Fibroblast of villous mesenchyme (primary cell): ENCODE measurements around the gene LOXL3. TPM values are rescaled to one million over a fixed set of nuclear protein-coding genes. Genes with fewer than 3 reads are reported as not detected.

Source experiments
- DNase-seq: peaks from one replicate; pipeline ENCODE4 v3.0.0-alpha.2; 2010; ENCODE audit warnings: low read depth
- H3K4me3 ChIP-seq: 2 replicates; pipeline ENCODE4 v1.5.1; 2011; ENCODE audit warnings: low read depth, mild to moderate bottlenecking, low read length
- CTCF ChIP-seq: IDR thresholded peaks from 2 replicates; pipeline ENCODE4 v1.5.1; 2012; ENCODE audit warnings: low read depth, mild to moderate bottlenecking, low read length; ENCODE audit not compliant: insufficient read depth
- total RNA-seq: library from RNA; depleted of rRNA; stranded (reverse); fragments of >200 nt; gene quantifications from 2 replicates; pipeline ENCODE4 v1.2.3, GENCODE V29; 2012

LOXL3 gene
- total RNA-seq, 1 donor, result 9.9 TPM

GRCh38 chr2:74522516-74522915 lies 31.2 kb downstream of the LOXL3 start:
- no peak overlapping the region for H3K4me3 ChIP-seq

DNA sequence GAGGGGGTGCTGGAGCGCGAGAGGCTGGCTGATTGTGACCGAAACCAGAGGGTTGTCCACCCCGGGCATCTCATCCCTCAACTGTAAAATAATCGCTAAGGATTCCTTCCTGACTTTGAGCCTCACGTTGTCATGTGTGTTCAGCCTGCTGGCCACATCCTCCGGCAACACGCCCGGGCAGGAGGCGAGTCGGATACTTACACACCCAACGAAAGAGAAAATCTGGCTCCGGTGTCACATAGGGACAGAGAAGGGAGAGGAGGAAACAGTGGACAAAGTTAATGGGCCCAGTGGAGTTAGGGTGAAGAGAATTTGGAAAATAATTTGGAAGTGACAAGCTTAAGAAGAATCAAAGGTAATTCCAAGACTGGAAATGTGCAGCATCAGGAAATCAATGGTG lies 37.1 kb downstream of the LOXL3 start:
- no peak overlapping the region for H3K4me3 ChIP-seq
- TF ChIP-seq CTCF, result no peak
- no peak for DNase-seq

More at GRCh38 chr2:74522516-74522915, 31.2 kb downstream of the LOXL3 start:
- no peak for TF ChIP-seq CTCF
- DNase-seq, result no peak

DNA sequence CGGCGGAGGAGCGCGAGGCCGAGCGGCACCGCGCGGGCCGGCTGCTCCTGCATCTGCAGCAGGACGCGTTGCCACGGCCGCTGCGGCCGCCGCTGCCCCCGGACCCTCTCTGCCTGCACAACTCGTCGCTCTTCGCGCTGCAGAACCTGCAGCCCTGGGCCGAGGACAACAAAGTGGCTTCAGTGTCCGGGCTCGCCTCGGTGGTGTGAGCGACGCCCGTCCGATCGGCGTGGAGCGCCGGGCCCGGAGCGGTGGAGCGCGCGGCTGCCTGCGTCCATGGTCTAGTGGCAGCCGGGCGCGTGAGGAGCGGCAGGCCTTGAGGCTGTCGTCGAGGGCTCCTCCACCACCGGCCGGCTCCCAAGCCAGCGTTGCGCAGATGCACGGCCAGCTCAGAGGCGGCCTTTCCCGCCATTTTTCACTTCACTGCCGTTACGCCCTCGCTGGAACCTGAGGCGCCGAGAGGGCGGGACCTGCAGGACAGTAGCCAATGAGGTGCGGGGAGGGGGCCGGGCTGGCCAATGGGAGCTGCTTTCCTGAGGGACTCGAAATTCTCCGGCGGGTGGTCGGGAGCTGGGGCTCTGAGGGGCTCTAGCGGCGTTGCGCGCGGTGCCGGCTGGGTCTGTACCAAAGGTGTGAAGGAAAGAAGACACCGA lies 37.6 kb downstream of the LOXL3 start:
- TF ChIP-seq CTCF, result no peak
- peak; percentile 40 for DNase-seq
- no peak overlapping the region for H3K4me3 ChIP-seq

GRCh38 chr2:74515271-74515980 lies 38.3 kb downstream of the LOXL3 start:
- no peak for TF ChIP-seq CTCF
- no peak overlapping the region for H3K4me3 ChIP-seq
- DNase-seq, result no peak

DNA sequence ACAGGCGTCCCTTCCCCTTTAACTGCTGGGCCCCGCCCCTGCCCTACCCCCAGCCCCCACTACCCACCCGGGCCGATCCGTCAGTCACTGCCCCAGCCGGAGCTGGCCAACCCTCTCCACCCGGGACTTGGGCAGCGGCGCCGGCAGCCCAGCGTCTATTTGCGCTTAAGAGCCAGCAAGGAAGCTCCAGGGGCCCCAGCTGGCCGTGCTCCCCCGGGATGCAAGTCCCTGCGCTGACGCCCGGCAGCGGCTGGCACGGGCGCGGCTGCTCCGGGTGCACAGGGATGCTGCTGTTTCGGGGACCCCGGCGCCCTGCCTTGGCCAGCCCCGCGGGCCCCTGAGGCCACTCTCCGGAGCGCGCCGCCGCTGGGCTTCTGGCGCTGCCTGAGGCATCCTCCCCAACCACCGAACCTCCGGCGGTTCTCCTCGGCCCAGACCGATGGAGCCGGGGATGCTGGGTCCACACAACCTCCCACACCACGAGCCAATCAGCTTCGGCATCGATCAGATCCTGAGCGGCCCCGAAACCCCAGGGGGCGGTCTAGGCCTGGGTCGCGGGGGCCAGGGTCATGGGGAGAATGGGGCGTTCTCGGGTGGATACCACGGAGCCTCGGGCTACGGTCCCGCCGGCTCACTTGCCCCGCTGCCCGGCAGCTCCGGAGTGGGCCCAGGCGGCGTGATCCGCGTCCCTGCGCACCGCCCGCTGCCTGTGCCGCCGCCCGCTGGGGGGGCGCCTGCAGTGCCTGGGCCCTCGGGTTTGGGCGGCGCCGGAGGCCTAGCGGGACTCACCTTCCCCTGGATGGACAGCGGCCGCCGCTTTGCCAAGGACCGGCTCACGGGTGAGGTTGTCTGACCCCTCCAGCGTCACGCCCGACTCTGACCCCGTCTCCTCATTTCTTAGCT lies 39.1 kb downstream of the LOXL3 start, which contains the start of gene TLX2:
Gene TLX2, plus strand, starts transcription at position 83 of the 903 bp plus-strand sequence. Its CDS starts 357 bp downstream, at position 440.
- TF ChIP-seq CTCF, result no peak
- no peak for DNase-seq

DNA sequence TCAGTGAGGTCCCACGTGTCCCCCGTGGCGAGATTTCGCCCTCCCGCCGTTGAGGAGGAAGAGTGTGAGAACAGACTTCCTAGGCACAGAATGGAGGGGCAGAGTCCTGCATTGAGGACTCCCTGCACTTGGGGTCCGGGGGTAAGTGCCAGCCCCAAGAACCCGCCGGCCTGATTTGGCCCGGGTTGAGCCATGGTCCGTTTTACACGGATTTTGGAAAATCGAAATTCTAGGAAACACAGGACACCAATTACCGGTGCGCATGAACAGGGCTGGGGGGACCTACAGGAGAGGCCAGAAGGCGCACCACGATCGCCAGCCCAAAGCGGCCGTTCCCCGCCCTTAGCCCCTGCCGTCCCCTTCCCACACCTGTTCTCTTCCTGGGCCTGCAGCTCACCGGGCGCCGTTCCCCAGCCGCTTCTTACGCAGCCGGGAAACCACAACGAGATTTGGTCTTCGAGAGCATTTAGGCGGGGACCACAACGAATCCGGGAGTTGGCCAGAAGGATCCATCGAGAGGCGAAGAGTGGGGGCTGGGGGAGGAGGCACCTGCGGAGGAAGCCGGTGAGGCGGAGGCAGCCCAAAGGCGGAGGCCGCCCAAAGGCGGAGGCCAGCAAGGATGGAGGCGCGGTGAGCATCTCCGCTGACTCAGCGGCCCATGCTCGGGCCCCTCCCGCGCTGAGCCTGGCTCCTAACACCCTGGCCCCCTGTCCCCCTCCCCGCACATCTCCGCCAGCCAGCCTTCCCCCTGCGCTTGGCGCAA lies 40.0 kb downstream of the LOXL3 start:
- DNase-seq, result no peak
- TF ChIP-seq CTCF, result no peak

More for the DNA sequence above, 39.1 kb downstream of the LOXL3 start, which contains the start of gene TLX2:
- no peak within 1 kb of the TSS for H3K4me3 ChIP-seq

More for the DNA sequence above, 40.0 kb downstream of the LOXL3 start:
- H3K4me3 ChIP-seq, result no peak overlapping the region
